ENCODE results near the gene MYLK. TPM values are rescaled to one million over a fixed set of nuclear protein-coding genes. Genes with fewer than 3 reads are reported as not detected.
"Not testable (repeated sequence)": the region's sequence is repeated elsewhere in the genome, so short reads cannot be mapped to it uniquely, and the experiment has no call there.

The MYLK gene
- total RNA-seq, result 9.5 TPM
- long read RNA-seq, partial matches to known transcripts, result 11 of 16 reads
- long read RNA-seq, other reads (novel, unspliced or antisense), result 5 of 16 reads

- peak; percentile 80 for DNase-seq
- intact Hi-C loops (cut with micrococcal nuclease), result no loop called here
- peak; percentile 97 for ATAC-seq
Measured at GRCh38 chr3:123884203-123884831, at the start of gene MYLK. Gene MYLK (minus strand): TSS chr3:123884332. CDS start chr3:123793841, 90,491 bp downstream.

- DNase-seq (no peak), ATAC-seq (no peak)
- intact Hi-C loops (cut with micrococcal nuclease), result no loop called here
Measured at GRCh38 chr3:123930445-123930844, 46.3 kb upstream of the MYLK start.

GRCh38 chr3:123929325-123929724 lies 45.2 kb upstream of the MYLK start:
- DNase-seq (no peak), ATAC-seq (no peak)
- intact Hi-C loops (cut with micrococcal nuclease), result no loop called here

- ATAC-seq (no peak), DNase-seq (no peak)
- intact Hi-C loops (cut with micrococcal nuclease), result no loop called here
Measured at GRCh38 chr3:123926396-123926795, 42.3 kb upstream of the MYLK start.

- ATAC-seq (no peak), DNase-seq (no peak)
- intact Hi-C loops (cut with micrococcal nuclease), result no loop called here
Measured at GRCh38 chr3:123920868-123921267, 36.7 kb upstream of the MYLK start.

GRCh38 chr3:123920383-123920782 lies 36.3 kb upstream of the MYLK start:
- intact Hi-C loops (cut with micrococcal nuclease), result no loop called here
- DNase-seq (no peak), ATAC-seq (no peak)

GRCh38 chr3:123919353-123919752 lies 35.2 kb upstream of the MYLK start:
- no peak for ATAC-seq
- DNase-seq, result no peak
- intact Hi-C loops (cut with micrococcal nuclease), result no loop called here

GRCh38 chr3:123914829-123915228 lies 30.7 kb upstream of the MYLK start:
- ATAC-seq (no peak), DNase-seq (no peak)
- intact Hi-C loops (cut with micrococcal nuclease), result no loop called here

- ATAC-seq (no peak), DNase-seq (no peak)
- intact Hi-C loops (cut with micrococcal nuclease), result no loop called here
Measured at GRCh38 chr3:123909785-123910184, 25.7 kb upstream of the MYLK start.

GRCh38 chr3:123907720-123908119 lies 23.6 kb upstream of the MYLK start:
- DNase-seq (no peak), ATAC-seq (no peak)
- intact Hi-C loops (cut with micrococcal nuclease), result no loop called here

- DNase-seq (no peak), ATAC-seq (no peak)
- intact Hi-C loops (cut with micrococcal nuclease), result no loop called here
Measured at GRCh38 chr3:123899300-123899865, 15.3 kb upstream of the MYLK start.

- ATAC-seq, result no peak
- DNase-seq, result no peak
- intact Hi-C loops (cut with micrococcal nuclease), result no loop called here
Measured at GRCh38 chr3:123893012-123893411, 8.9 kb upstream of the MYLK start.

GRCh38 chr3:123892195-123892594 lies 8.1 kb upstream of the MYLK start:
- DNase-seq (no peak), ATAC-seq (no peak)
- intact Hi-C loops (cut with micrococcal nuclease), result no loop called here

- DNase-seq; ATAC-seq; intact Hi-C loops (cut with micrococcal nuclease): not testable (repeated sequence)
Measured at GRCh38 chr3:123890991-123891390, 6.9 kb upstream of the MYLK start.

GRCh38 chr3:123890162-123890561 lies 6.0 kb upstream of the MYLK start:
- intact Hi-C loops (cut with micrococcal nuclease); ATAC-seq; DNase-seq: not testable (repeated sequence)

GRCh38 chr3:123884993-123885392 lies 861 bp upstream of the MYLK start:
- no peak for DNase-seq
- intact Hi-C loops (cut with micrococcal nuclease), result no loop called here
- ATAC-seq, result no peak

- DNase-seq (peak; percentile 34), ATAC-seq (no peak)
- intact Hi-C loops (cut with micrococcal nuclease), result no loop called here
Measured at GRCh38 chr3:123883701-123884202, 380 bp downstream of the MYLK start.

- intact Hi-C loops (cut with micrococcal nuclease), result no loop called here
- DNase-seq (no peak), ATAC-seq (no peak)
Measured at GRCh38 chr3:123883111-123883510, 1.0 kb downstream of the MYLK start.

- intact Hi-C loops (cut with micrococcal nuclease), result no loop called here
- no peak for ATAC-seq
Measured at GRCh38 chr3:123881771-123882170, 2.4 kb downstream of the MYLK start.

GRCh38 chr3:123880998-123881561 lies 3.1 kb downstream of the MYLK start:
- ATAC-seq, result no peak
- DNase-seq, result no peak
- intact Hi-C loops (cut with micrococcal nuclease), result no loop called here

More at GRCh38 chr3:123881771-123882170, 2.4 kb downstream of the MYLK start:
- no peak for DNase-seq

- intact Hi-C loops (cut with micrococcal nuclease), result no loop called here
- DNase-seq (no peak), ATAC-seq (no peak)
Measured at GRCh38 chr3:123878807-123879206, 5.3 kb downstream of the MYLK start.

Measured in left ventricle myocardium superior (tissue), 1 donor.